ENCODE measurements around the gene ZSWIM5. TPM values are rescaled to one million over a fixed set of nuclear protein-coding genes. Genes with fewer than 3 reads are reported as not detected.

The ZSWIM5 gene
- total RNA-seq, 1 experiment from 2014 or later, result 0.40 TPM

DNA sequence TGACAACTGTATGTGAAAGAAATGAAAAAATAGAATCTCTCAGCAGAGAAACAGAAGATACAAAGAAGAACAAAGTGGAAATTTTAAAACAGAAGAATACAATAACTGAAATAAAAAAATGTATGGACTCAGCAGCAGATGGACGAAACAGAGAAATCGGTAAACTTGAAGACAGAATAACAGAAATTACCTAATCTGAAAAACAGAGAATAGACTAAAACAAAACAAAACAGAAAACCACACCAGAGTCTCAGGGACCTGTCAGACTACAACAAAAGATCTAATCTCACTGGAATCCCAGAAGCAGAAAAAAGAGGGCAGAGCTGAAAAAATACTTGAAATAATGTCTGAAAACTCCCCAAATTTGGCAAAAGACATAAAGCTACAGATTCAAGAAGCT is 83.0 kb downstream of the ZSWIM5 start:
- no TSS peak for BruUV-seq (replicated peaks)
- intact Hi-C loops (cut with micrococcal nuclease; ENCODE audit: unreplicated experiment), result no loop called here
- no peaks in the 10 kb centered on the region for H3K36me3 Mint-ChIP-seq (ENCODE audit: insufficient read depth, unreplicated experiment)
- H3K27ac Mint-ChIP-seq (ENCODE audit: unreplicated experiment), result no peak overlapping the region
- CTCF ChIA-PET, result no interaction called here
- DNase-seq, result no peak
- H3K9me3 Mint-ChIP-seq (ENCODE audit: low read depth, unreplicated experiment), result no peaks in the 10 kb centered on the region
- H3K4me3 Mint-ChIP-seq (ENCODE audit: low read depth, unreplicated experiment), result no peak overlapping the region
- no peaks in the 10 kb centered on the region for H3K4me1 Mint-ChIP-seq (ENCODE audit: low read depth, unreplicated experiment)
- TF ChIP-seq, protein P1, sequence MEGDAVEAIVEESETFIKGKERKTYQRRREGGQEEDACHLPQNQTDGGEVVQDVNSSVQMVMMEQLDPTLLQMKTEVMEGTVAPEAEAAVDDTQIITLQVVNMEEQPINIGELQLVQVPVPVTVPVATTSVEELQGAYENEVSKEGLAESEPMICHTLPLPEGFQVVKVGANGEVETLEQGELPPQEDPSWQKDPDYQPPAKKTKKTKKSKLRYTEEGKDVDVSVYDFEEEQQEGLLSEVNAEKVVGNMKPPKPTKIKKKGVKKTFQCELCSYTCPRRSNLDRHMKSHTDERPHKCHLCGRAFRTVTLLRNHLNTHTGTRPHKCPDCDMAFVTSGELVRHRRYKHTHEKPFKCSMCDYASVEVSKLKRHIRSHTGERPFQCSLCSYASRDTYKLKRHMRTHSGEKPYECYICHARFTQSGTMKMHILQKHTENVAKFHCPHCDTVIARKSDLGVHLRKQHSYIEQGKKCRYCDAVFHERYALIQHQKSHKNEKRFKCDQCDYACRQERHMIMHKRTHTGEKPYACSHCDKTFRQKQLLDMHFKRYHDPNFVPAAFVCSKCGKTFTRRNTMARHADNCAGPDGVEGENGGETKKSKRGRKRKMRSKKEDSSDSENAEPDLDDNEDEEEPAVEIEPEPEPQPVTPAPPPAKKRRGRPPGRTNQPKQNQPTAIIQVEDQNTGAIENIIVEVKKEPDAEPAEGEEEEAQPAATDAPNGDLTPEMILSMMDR (IDR thresholded peaks at IDR 0.05; ENCODE audit: unreplicated experiment), result no peak
- no peaks in the 10 kb centered on the region for H3K27me3 Mint-ChIP-seq (ENCODE audit: unreplicated experiment)

DNA sequence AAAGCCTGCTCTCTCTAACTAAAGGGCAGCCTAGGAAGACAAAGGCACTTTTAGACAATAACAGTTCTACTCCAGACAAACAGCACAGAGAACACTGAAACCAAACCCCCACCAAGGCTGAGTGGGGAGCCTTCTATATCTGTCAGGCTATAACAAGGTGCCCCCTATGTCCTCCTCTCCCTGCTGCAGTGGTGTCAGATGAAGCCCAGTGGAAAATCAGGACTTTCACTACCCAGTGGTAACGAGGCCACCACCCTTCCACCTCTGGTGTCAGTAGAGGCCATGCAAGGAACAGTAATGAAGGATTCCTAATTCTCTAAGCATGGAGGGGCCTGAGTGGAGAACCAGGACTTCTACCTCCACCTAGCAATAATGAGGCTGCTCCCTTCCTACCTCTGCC is 83.7 kb downstream of the ZSWIM5 start:
- Mint-ChIP-seq H3K36me3 (ENCODE audit: insufficient read depth, unreplicated experiment) (no peaks in the 10 kb centered on the region), H3K27ac (ENCODE audit: unreplicated experiment) (no peak overlapping the region), H3K4me1 (ENCODE audit: low read depth, unreplicated experiment) (no peaks in the 10 kb centered on the region), H3K9me3 (ENCODE audit: low read depth, unreplicated experiment) (no peaks in the 10 kb centered on the region), H3K4me3 (ENCODE audit: low read depth, unreplicated experiment) (no peak overlapping the region), H3K27me3 (ENCODE audit: unreplicated experiment) (no peaks in the 10 kb centered on the region)
- intact Hi-C loops (cut with micrococcal nuclease; ENCODE audit: unreplicated experiment), result no loop called here
- BruUV-seq (replicated peaks), result no TSS peak
- DNase-seq, result no peak
- TF ChIP-seq, protein P1 (IDR thresholded peaks at IDR 0.05; ENCODE audit: unreplicated experiment), result no peak
- CTCF ChIA-PET, result no interaction called here

DNA sequence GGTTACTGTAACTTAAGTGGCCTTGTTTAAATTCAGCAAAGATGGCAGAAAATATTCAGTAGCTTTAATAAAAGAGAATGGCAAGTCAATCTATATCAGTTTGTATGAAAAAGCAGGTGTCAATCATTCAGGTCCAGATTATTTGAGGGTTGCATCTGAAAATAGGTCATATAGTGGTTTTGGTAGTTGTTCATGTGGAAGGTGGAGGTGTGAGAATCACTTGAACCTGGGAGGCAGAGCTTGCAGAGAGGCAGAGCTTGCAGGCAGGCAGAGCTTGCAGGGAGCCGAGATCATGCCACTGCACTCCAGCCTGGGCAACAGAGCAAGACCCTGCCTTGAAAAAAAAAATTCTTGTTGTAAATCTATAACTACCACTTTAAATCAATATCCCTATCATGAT is 88.6 kb downstream of the ZSWIM5 start:
- Mint-ChIP-seq H3K4me3 (ENCODE audit: low read depth, unreplicated experiment) (no peak overlapping the region), H3K27ac (ENCODE audit: unreplicated experiment) (no peak overlapping the region)
- TF ChIP-seq, protein P1 (IDR thresholded peaks at IDR 0.05; ENCODE audit: unreplicated experiment), result no peak

DNA sequence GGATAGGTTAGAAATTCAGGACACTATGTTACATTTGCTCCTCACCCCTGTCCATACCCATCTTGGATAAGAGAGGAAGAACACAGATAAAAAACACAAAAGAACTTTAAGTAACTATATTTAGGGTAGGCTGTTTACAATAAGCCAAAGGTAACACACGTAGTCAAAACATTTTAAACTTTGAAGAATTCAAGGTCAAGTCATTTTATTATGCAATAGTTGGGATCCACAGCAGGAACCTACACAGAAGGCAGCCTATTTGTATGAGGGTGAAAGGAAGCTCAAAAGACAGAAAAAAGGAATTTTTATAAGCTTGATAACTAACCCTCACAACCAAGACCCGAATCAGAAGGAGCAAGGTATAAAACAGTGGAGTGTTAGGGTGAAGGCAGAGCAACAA is 89.6 kb downstream of the ZSWIM5 start:
- CTCF ChIA-PET, result no interaction called here

More for the DNA sequence above, 88.6 kb downstream of the ZSWIM5 start:
- no peaks in the 10 kb centered on the region for H3K36me3 Mint-ChIP-seq (ENCODE audit: insufficient read depth, unreplicated experiment)
- no peak for DNase-seq
- CTCF ChIA-PET, result no interaction called here
- H3K27me3 Mint-ChIP-seq (ENCODE audit: unreplicated experiment), result peaks cover 16% of the 10 kb centered on the region
- H3K4me1 Mint-ChIP-seq (ENCODE audit: low read depth, unreplicated experiment), result no peaks in the 10 kb centered on the region
- no peaks in the 10 kb centered on the region for H3K9me3 Mint-ChIP-seq (ENCODE audit: low read depth, unreplicated experiment)
- BruUV-seq (replicated peaks), result no TSS peak
- intact Hi-C loops (cut with micrococcal nuclease; ENCODE audit: unreplicated experiment), result no loop called here

More for the DNA sequence above, 89.6 kb downstream of the ZSWIM5 start:
- H3K9me3 Mint-ChIP-seq (ENCODE audit: low read depth, unreplicated experiment), result no peaks in the 10 kb centered on the region
- H3K4me3 Mint-ChIP-seq (ENCODE audit: low read depth, unreplicated experiment), result no peak overlapping the region
- no peaks in the 10 kb centered on the region for H3K4me1 Mint-ChIP-seq (ENCODE audit: low read depth, unreplicated experiment)
- TF ChIP-seq, protein P1 (IDR thresholded peaks at IDR 0.05; ENCODE audit: unreplicated experiment), result no peak
- no peaks in the 10 kb centered on the region for H3K36me3 Mint-ChIP-seq (ENCODE audit: insufficient read depth, unreplicated experiment)
- BruUV-seq (replicated peaks), result no TSS peak
- H3K27ac Mint-ChIP-seq (ENCODE audit: unreplicated experiment), result no peak overlapping the region
- DNase-seq, result no peak
- H3K27me3 Mint-ChIP-seq (ENCODE audit: unreplicated experiment), result peaks cover 25% of the 10 kb centered on the region
- intact Hi-C loops (cut with micrococcal nuclease; ENCODE audit: unreplicated experiment), result no loop called here

All from Calu3 (cell line).